HEK293 (cell line): Measurements from ENCODE around the gene EEFSEC.

Experiments
- CTCF ChIA-PET: fragments of 350-600 bp; formaldehyde crosslinking; extraction: SDS; loops from one replicate; lab custom pipeline; 2021; ENCODE audit warnings: antibody characterized with exemption; lab: Yijun Ruan, JAX
- POLR2A ChIA-PET: fragments of 300-600 bp; formaldehyde crosslinking; extraction: SDS; loops from one replicate; lab custom pipeline; 2020; ENCODE audit warnings: antibody characterized with exemption, inconsistent platforms; lab: Yijun Ruan, JAX
- H3K27ac ChIP-seq: fragments of 200-500 bp; sonication (Bioruptor generic); 2 replicates; pipeline ENCODE4 v1.5.1; 2014; ENCODE audit warnings: low read depth, low read length, control low read depth, inconsistent platforms; ENCODE audit errors: extremely low read depth
- H3K36me3 ChIP-seq, 2 experiments: fragments of 200-500 bp in 1 of 2; sonication (Bioruptor generic) in 1 of 2; 1 replicate in 1 of 2; 2 replicates in 1 of 2; pipeline ENCODE4 v1.5.1; 2014 to 2017; ENCODE audit warnings: inconsistent platforms in 2 of 2, low read length in 2 of 2; ENCODE audit not compliant: control insufficient read depth in 2 of 2, insufficient read depth in 1 of 2
- H3K4me1 ChIP-seq: fragments of 200-500 bp; sonication (Bioruptor generic); 2 replicates; pipeline ENCODE4 v1.5.1; 2014; ENCODE audit warnings: mild to moderate bottlenecking, low read length, inconsistent platforms; ENCODE audit not compliant: control insufficient read depth, insufficient read depth
- H3K4me3 ChIP-seq: 2 replicates; pipeline ENCODE4 v1.5.1; 2011; ENCODE audit warnings: low read depth, mild to moderate bottlenecking, control low read depth, low read length, moderate library complexity
- H3K9me3 ChIP-seq: fragments of 200-500 bp; sonication (Bioruptor generic); 2 replicates; pipeline ENCODE4 v1.5.1; 2014; ENCODE audit warnings: low read depth, low read length, inconsistent platforms; ENCODE audit not compliant: control insufficient read depth, insufficient read depth
- EGR2 ChIP-seq: fragments of 450-650 bp; formaldehyde crosslinking; IDR thresholded peaks from 2 replicates; pipeline ENCODE4 v1.5.1; 2016; ENCODE audit warnings: low read depth, missing biosample characterization, missing genetic modification characterization
- GLI2 ChIP-seq: fragments of 450-650 bp; formaldehyde crosslinking; IDR thresholded peaks from 2 replicates; pipeline ENCODE4; 2017; ENCODE audit warnings: missing biosample characterization, missing genetic modification characterization, low read depth, borderline replicate concordance
- GLI4 ChIP-seq: fragments of 450-650 bp; formaldehyde crosslinking; IDR thresholded peaks from 2 replicates; pipeline ENCODE4 v1.5.1; 2016; ENCODE audit warnings: missing biosample characterization, missing genetic modification characterization
- KLF16 ChIP-seq: fragments of 450-650 bp; formaldehyde crosslinking; IDR thresholded peaks from 2 replicates; pipeline ENCODE4 v1.5.1; 2017; ENCODE audit warnings: missing biosample characterization, missing genetic modification characterization
- PRDM4 ChIP-seq: fragments of 450-650 bp; formaldehyde crosslinking; IDR thresholded peaks from 2 replicates; pipeline ENCODE4 v1.5.1; 2017; ENCODE audit warnings: missing biosample characterization, missing genetic modification characterization
- REPIN1 ChIP-seq: fragments of 450-650 bp; formaldehyde crosslinking; IDR thresholded peaks from 2 replicates; pipeline ENCODE4 v1.5.1; 2017; ENCODE audit warnings: missing biosample characterization, missing genetic modification characterization, low read depth
- SP7 ChIP-seq: fragments of 450-650 bp; formaldehyde crosslinking; IDR thresholded peaks from 2 replicates; pipeline ENCODE4 v1.5.1; 2016; ENCODE audit warnings: missing biosample characterization, missing genetic modification characterization
- ZIC2 ChIP-seq: fragments of 450-650 bp; formaldehyde crosslinking; IDR thresholded peaks from 2 replicates; pipeline ENCODE4 v1.5.1; 2016; ENCODE audit warnings: missing biosample characterization, missing genetic modification characterization
- ZNF571 ChIP-seq: fragments of 450-650 bp; formaldehyde crosslinking; IDR thresholded peaks from 2 replicates; pipeline ENCODE4 v1.5.0; 2017; ENCODE audit warnings: missing biosample characterization, missing genetic modification characterization
- ZNF626 ChIP-seq: fragments of 450-650 bp; sonication (Bioruptor Pico); formaldehyde crosslinking; IDR thresholded peaks from 2 replicates; pipeline ENCODE4 v1.5.1; 2018; ENCODE audit warnings: missing biosample characterization, missing genetic modification characterization, inconsistent platforms
- ZSCAN23 ChIP-seq: fragments of 450-650 bp; formaldehyde crosslinking; IDR thresholded peaks from 2 replicates; pipeline ENCODE4 v1.5.1; 2016; ENCODE audit warnings: missing biosample characterization, missing genetic modification characterization
- ZXDB ChIP-seq: fragments of 450-650 bp; formaldehyde crosslinking; IDR thresholded peaks from 2 replicates; pipeline ENCODE4 v1.5.1; 2016; ENCODE audit warnings: missing biosample characterization, missing genetic modification characterization
- TF ChIP-seq, protein P1 (sequence below): fragments of 450-650 bp; formaldehyde crosslinking; IDR thresholded peaks from 2 replicates; pipeline ENCODE4 v1.5.1; 2017; ENCODE audit warnings: missing biosample characterization, mild to moderate bottlenecking, missing genetic modification characterization, moderate library complexity
- TF ChIP-seq, protein P2 (sequence below): fragments of 450-650 bp; formaldehyde crosslinking; IDR thresholded peaks from 2 replicates; pipeline ENCODE4 v1.5.1; 2016; ENCODE audit warnings: missing biosample characterization, missing genetic modification characterization
- TF ChIP-seq, protein P3 (sequence below): fragments of 450-650 bp; formaldehyde crosslinking; IDR thresholded peaks from 2 replicates; pipeline ENCODE4 v1.5.1; 2017; ENCODE audit warnings: missing biosample characterization, missing genetic modification characterization

EEFSEC gene

GRCh38 chr3:128279601-128279880 is 126.3 kb downstream of the EEFSEC start (continued):
- no peak for TF ChIP-seq ZNF626 (tag by site-specific recombination)
- TF ChIP-seq, protein P1, sequence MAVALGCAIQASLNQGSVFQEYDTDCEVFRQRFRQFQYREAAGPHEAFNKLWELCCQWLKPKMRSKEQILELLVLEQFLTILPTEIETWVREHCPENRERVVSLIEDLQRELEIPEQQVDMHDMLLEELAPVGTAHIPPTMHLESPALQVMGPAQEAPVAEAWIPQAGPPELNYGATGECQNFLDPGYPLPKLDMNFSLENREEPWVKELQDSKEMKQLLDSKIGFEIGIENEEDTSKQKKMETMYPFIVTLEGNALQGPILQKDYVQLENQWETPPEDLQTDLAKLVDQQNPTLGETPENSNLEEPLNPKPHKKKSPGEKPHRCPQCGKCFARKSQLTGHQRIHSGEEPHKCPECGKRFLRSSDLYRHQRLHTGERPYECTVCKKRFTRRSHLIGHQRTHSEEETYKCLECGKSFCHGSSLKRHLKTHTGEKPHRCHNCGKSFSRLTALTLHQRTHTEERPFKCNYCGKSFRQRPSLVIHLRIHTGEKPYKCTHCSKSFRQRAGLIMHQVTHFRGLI: no peak
- TF ChIP-seq ZNF571 (tag by site-specific recombination): no peak
- no peak for TF ChIP-seq GLI2 (tag by site-specific recombination)

DNA sequence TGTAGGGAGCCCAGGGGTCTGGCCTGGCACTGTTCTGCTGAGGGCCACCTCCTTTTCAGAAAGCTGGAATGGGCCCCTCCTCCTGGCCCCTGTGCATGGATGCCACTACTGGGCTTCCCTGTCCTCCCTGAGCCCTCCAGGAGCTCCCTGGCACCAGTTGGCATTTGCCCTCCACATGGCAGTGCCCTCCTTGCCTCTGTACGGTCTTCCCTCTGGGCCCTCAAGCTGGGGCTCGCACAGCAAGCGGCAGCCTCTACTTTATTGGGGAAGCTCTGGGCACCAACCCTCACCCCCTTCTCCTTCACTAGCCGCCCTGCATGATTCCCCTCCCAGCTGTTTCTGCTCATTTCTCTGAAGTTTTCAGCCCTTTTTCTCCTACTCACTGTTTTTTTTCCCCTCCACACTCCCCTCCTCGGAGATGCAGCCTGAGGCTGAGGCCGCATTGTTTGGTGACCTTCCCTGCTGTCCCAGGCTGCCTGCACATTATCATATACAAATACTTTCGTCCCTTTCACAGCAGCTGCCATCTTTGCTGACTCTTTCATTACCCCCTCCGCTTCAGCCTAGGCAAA is 127.3 kb downstream of the EEFSEC start:
- TF ChIP-seq ZIC2 (tag by site-specific recombination) (peak; percentile 89), EGR2 (tag by site-specific recombination) (no peak)
- Histone ChIP-seq H3K27ac (0 out of 2 replicates have a peak overlapping the region, but pooled peaks have one; percentile 28), H3K4me3 (no peak overlapping the region), H3K4me1 (peaks cover 11% of the 10 kb centered on the region), H3K36me3 (peaks cover 0 to 13% of the 10 kb centered on the region in 2 experiments; a peak in 1 of 3 replicates), H3K9me3 (no peaks in the 10 kb centered on the region)
- ChIA-PET POLR2A (no interaction called here), CTCF (interaction anchor here (0.7 kb wide), 1 partner anchor 311 kb away, joined by 3 read pairs; no protein-coding TSS in a partner anchor)

- H3K4me1 ChIP-seq: peaks cover 11% of the 10 kb centered on the region
- TF ChIP-seq REPIN1 (tag by site-specific recombination) (no peak), ZXDB (tag by site-specific recombination) (no peak), KLF16 (no peak), SP7 (no peak), GLI4 (no peak), ZSCAN23 (tag by site-specific recombination) (no peak), PRDM4 (tag by site-specific recombination) (no peak)
- TF ChIP-seq, protein P2, sequence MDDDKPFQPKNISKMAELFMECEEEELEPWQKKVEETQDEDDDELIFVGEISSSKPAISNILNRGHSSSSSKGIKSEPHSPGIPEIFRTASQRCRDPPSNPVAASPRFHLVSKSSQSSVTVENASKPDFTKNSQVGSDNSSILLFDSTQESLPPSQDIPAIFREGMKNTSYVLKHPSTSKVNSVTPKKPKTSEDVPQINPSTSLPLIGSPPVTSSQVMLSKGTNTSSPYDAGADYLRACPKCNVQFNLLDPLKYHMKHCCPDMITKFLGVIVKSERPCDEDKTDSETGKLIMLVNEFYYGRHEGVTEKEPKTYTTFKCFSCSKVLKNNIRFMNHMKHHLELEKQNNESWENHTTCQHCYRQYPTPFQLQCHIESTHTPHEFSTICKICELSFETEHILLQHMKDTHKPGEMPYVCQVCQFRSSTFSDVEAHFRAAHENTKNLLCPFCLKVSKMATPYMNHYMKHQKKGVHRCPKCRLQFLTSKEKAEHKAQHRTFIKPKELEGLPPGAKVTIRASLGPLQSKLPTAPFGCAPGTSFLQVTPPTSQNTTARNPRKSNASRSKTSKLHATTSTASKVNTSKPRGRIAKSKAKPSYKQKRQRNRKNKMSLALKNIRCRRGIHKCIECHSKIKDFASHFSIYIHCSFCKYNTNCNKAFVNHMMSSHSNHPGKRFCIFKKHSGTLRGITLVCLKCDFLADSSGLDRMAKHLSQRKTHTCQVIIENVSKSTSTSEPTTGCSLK (tag by site-specific recombination): no peak
- TF ChIP-seq, protein P3, sequence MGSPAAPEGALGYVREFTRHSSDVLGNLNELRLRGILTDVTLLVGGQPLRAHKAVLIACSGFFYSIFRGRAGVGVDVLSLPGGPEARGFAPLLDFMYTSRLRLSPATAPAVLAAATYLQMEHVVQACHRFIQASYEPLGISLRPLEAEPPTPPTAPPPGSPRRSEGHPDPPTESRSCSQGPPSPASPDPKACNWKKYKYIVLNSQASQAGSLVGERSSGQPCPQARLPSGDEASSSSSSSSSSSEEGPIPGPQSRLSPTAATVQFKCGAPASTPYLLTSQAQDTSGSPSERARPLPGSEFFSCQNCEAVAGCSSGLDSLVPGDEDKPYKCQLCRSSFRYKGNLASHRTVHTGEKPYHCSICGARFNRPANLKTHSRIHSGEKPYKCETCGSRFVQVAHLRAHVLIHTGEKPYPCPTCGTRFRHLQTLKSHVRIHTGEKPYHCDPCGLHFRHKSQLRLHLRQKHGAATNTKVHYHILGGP: no peak
- peaks cover 0 to 13% of the 10 kb centered on the region in 2 experiments; a peak in 1 of 3 replicates for H3K36me3 ChIP-seq
- ChIA-PET CTCF (interaction anchor here (0.7 kb wide), 1 partner anchor 310 kb away, joined by 3 read pairs; no protein-coding TSS in a partner anchor), POLR2A (no interaction called here)
- H3K27ac ChIP-seq: 0 out of 2 replicates have a peak overlapping the region, but pooled peaks have one; percentile 28
- H3K4me3 ChIP-seq: no peak overlapping the region
- H3K9me3 ChIP-seq: no peaks in the 10 kb centered on the region
Observed at GRCh38 chr3:128281056-128281455, 127.8 kb downstream of the EEFSEC start.
